Smooth muscle cell of the pulmonary artery (primary cell): Measurements from ENCODE around the gene USF2. TPM values are rescaled to one million over a fixed set of nuclear protein-coding genes. Genes with fewer than 3 reads are reported as not detected.

ENCODE experiments used
- total RNA-seq: library from RNA; depleted of rRNA; stranded (reverse); fragments of >200 nt; gene quantifications from 2 replicates; pipeline ENCODE4 v1.2.3, GENCODE V29; 2014

USF2 gene
- 80.5 and 94.7 TPM in 2 replicates for total RNA-seq

GRCh38 chr19:35268536-35269437 lies at the start of gene USF2:
Gene USF2 (plus strand): TSS chr19:35268962. CDS start chr19:35269102, 140 bp downstream.

GRCh38 chr19:35228177-35228930 lies 40.4 kb upstream of the USF2 start, which contains the start of gene FAM187B:
Gene FAM187B (minus strand): TSS chr19:35228739. CDS start chr19:35228680, 59 bp downstream.

GRCh38 chr19:35248310-35249145 lies 20.2 kb upstream of the USF2 start, which contains the start of gene LSR:
Gene LSR (plus strand): TSS chr19:35249002. CDS start chr19:35249023, 21 bp downstream.

GRCh38 chr19:35291916-35292315 lies 23.2 kb downstream of the USF2 start, which contains the start of gene MAG:
Gene MAG (plus strand): TSS chr19:35292161. CDS start chr19:35295409, 3,248 bp downstream.

GRCh38 chr19:35328851-35329285 lies 60.1 kb downstream of the USF2 start, which contains the start of gene CD22:
Gene CD22 (plus strand): TSS chr19:35329187. CDS start chr19:35332041, 2,854 bp downstream.

Other genes with a start within 250 kb of the USF2 start
- 10.6 and 15.9 TPM in 2 replicates for gene SCN1B, start 238.5 kb upstream of the USF2 start, total RNA-seq
- 0.07 TPM in 1 of 2 replicates, not detected in the other for gene HPN, start 227.2 kb upstream of the USF2 start, total RNA-seq
- gene FXYD3, start 153.1 kb upstream of the USF2 start, total RNA-seq = not detected in 2 replicates
- gene LGI4, start 133.9 kb upstream of the USF2 start, total RNA-seq = 0.59 and 1.5 TPM in 2 replicates
- gene FXYD1, start 130.1 kb upstream of the USF2 start, total RNA-seq = 4.2 TPM in 2 replicates
- not detected in 2 replicates for gene FXYD7, start 125.7 kb upstream of the USF2 start, total RNA-seq
- 29.7 and 48.7 TPM in 2 replicates for gene FXYD5, start 114.2 kb upstream of the USF2 start, total RNA-seq
- not detected in 2 replicates for gene FAM187B, start 40.2 kb upstream of the USF2 start, total RNA-seq
- gene LSR, start 20.0 kb upstream of the USF2 start, total RNA-seq = 0.20 and 0.33 TPM in 2 replicates
- gene HAMP, start 13.6 kb downstream of the USF2 start, total RNA-seq = 0.07 TPM in 1 of 2 replicates, not detected in the other
- not detected in 2 replicates for gene MAG, start 23.2 kb downstream of the USF2 start, total RNA-seq
- 0.40 and 0.78 TPM in 2 replicates for gene CD22, start 60.2 kb downstream of the USF2 start, total RNA-seq
- not detected in 2 replicates for gene FFAR1, start 78.9 kb downstream of the USF2 start, total RNA-seq
- gene FFAR3, start 89.5 kb downstream of the USF2 start, total RNA-seq = not detected in 2 replicates
- gene GPR42, start 102.1 kb downstream of the USF2 start, total RNA-seq = 0.07 TPM in 1 of 2 replicates, not detected in the other
- gene FFAR2, start 179.3 kb downstream of the USF2 start, total RNA-seq = not detected in 2 replicates
- not detected in 2 replicates for gene KRTDAP, start 221.5 kb downstream of the USF2 start, total RNA-seq
- 2.1 and 3.6 TPM in 2 replicates for gene DMKN, start 244.7 kb downstream of the USF2 start, total RNA-seq